ENCODE results near the gene RNU6-9. TPM values are rescaled to one million over a fixed set of nuclear protein-coding genes. Genes with fewer than 3 reads are reported as not detected.

RNU6-9 gene
- total RNA-seq, 1 donor from 2014 or later, result not detected

- H3K27ac ChIP-seq, result peak overlapping the region; percentile 60
- intact Hi-C loops (cut with DNase I), result no loop called here
- no peak overlapping the region for H3K4me3 ChIP-seq
- peak; percentile 81 for DNase-seq
- TF ChIP-seq, protein P1, sequence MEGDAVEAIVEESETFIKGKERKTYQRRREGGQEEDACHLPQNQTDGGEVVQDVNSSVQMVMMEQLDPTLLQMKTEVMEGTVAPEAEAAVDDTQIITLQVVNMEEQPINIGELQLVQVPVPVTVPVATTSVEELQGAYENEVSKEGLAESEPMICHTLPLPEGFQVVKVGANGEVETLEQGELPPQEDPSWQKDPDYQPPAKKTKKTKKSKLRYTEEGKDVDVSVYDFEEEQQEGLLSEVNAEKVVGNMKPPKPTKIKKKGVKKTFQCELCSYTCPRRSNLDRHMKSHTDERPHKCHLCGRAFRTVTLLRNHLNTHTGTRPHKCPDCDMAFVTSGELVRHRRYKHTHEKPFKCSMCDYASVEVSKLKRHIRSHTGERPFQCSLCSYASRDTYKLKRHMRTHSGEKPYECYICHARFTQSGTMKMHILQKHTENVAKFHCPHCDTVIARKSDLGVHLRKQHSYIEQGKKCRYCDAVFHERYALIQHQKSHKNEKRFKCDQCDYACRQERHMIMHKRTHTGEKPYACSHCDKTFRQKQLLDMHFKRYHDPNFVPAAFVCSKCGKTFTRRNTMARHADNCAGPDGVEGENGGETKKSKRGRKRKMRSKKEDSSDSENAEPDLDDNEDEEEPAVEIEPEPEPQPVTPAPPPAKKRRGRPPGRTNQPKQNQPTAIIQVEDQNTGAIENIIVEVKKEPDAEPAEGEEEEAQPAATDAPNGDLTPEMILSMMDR (IDR thresholded peaks at IDR 0.05), result no peak
- H3K4me1 ChIP-seq, result peaks cover 16% of the 10 kb centered on the region
- H3K27me3 ChIP-seq, result no peaks in the 10 kb centered on the region
- no peaks in the 10 kb centered on the region for H3K9me3 ChIP-seq
- peaks cover 23% of the 10 kb centered on the region for H3K36me3 ChIP-seq
- ATAC-seq, result peak; percentile 0
Measured at GRCh38 chr19:870963-871401, 22.3 kb upstream of the RNU6-9 start.

DNA sequence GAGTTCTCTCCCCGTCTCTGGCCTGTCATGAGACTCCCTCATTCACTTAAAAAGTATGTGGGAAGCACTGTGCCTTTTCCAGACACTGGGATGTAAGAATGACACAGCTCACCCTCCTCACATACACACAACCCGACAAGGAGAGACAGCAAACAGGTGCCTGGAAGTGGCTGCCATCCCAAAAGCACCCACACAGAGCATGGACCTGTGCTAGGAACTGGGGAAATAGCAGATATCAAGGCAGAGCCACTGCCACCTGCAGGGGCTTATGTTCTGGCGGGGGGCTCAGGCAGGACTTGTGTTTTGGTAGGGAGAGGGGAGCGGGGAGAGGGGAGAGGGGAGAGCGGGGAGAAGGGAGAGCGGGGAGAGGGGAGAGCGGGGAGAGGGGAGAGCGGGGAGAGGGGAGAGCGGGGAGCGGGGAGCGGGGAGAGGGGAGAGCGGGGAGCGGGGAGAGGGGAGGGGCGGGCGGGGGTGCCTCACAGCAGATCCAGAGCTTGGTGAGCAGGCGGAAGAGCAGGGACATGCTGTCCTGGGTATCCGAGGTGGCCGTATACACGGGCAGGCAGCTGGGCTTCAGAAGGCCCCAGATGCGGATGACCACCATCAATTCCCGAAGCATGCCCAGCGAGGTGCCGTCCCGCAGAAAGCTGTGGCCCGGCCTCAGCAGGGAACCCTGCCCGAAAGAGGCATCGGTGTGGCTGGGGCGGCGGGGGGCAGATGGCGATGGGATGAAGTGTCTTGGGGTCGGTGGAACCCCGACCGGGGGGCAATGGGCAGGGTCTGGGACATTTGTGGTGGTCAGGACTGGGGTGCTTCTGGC lies 21.6 kb upstream of the RNU6-9 start:
- peak overlapping the region; percentile 34 for H3K4me3 ChIP-seq
- peaks cover 16% of the 10 kb centered on the region for H3K4me1 ChIP-seq
- intact Hi-C loops (cut with DNase I), result no loop called here
- H3K27me3 ChIP-seq, result no peaks in the 10 kb centered on the region
- ATAC-seq (no peak), DNase-seq (no peak)
- TF ChIP-seq, protein P1 (IDR thresholded peaks at IDR 0.05), result no peak
- H3K36me3 ChIP-seq, result peaks cover 27% of the 10 kb centered on the region
- H3K27ac ChIP-seq, result peak overlapping the region; percentile 86
- H3K9me3 ChIP-seq, result no peaks in the 10 kb centered on the region

DNA sequence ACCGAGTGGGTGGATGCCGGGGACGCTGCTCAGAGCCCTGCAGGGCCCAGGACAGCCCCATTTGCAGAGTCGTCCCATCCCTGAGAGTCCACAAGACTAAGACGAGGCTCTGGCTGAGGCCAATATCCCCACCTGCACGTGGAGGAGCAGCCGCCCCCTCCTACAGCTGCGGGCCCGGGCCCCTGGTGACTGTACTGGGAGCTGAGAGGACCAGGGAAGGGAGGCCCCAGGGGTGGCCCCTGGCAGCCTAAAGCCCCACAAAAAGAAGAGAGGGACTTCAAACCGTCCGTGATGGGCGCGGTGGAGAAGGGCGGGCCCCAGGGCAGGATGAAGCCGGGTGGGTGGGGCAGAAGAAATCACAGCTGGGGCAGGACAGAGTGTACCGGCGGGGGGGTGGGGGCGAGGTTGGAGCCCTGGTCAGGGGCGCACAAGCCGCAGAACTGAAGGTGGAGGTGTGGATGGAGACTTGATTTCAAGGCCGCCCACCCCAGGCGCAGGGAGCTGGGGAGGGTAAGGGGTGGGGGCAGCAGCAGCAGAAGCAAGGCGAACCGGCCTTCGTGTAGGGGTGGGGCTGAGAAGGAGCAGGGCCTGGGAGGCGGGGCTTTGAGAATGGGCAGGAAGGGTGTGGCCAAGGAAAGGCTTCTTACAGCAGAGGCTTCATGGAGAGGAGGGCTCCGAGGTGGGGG lies 20.9 kb upstream of the RNU6-9 start:
- intact Hi-C loops (cut with DNase I), result no loop called here
- DNase-seq, result peak; percentile 87
- H3K9me3 ChIP-seq, result no peaks in the 10 kb centered on the region
- TF ChIP-seq, protein P1 (IDR thresholded peaks at IDR 0.05), result no peak
- peak; percentile 82 for ATAC-seq
- H3K4me1 ChIP-seq, result peaks cover 16% of the 10 kb centered on the region
- H3K27ac ChIP-seq, result peak overlapping the region; percentile 86
- peak overlapping the region; percentile 34 for H3K4me3 ChIP-seq
- peaks cover 31% of the 10 kb centered on the region for H3K36me3 ChIP-seq
- H3K27me3 ChIP-seq, result no peaks in the 10 kb centered on the region

DNA sequence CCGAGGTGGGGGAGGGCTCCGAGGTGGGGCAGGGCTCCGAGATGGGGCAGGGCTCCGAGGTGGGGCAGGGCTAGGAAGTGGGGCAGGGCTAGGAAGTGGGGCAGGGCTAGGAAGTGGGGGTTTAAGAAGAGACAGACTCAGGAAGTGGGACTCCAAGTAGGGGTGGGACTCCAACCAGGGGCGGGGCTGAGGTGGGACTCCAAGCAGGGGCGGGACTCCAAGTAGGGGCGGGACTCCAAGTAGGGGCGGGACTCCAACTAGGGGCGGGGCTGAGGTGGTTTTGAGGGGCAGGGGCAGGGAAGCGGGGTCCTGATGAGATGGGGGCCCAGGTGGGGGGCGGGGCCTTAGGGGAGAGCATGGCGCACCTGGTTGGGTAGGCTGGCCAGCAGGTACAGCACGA lies 20.2 kb upstream of the RNU6-9 start:
- DNase-seq (peak; percentile 81), ATAC-seq (peak; percentile 72)
- Histone ChIP-seq H3K4me1 (peaks cover 16% of the 10 kb centered on the region), H3K27ac (no peak overlapping the region), H3K27me3 (no peaks in the 10 kb centered on the region), H3K4me3 (no peak overlapping the region), H3K9me3 (no peaks in the 10 kb centered on the region), H3K36me3 (peaks cover 27% of the 10 kb centered on the region)
- intact Hi-C loops (cut with DNase I), result no loop called here
- TF ChIP-seq, protein P1 (IDR thresholded peaks at IDR 0.05), result no peak

- no peak for ATAC-seq
- intact Hi-C loops (cut with DNase I), result no loop called here
- no peak overlapping the region for H3K27ac ChIP-seq
- DNase-seq, result no peak
- peaks cover 23% of the 10 kb centered on the region for H3K36me3 ChIP-seq
- H3K4me3 ChIP-seq, result no peak overlapping the region
- no peaks in the 10 kb centered on the region for H3K27me3 ChIP-seq
- H3K4me1 ChIP-seq, result peaks cover 16% of the 10 kb centered on the region
- TF ChIP-seq, protein P1 (IDR thresholded peaks at IDR 0.05), result no peak
- no peaks in the 10 kb centered on the region for H3K9me3 ChIP-seq
Measured at GRCh38 chr19:873561-874041, 19.7 kb upstream of the RNU6-9 start.
